ENCODE results near the gene VSTM2L.

VSTM2L gene

DNA sequence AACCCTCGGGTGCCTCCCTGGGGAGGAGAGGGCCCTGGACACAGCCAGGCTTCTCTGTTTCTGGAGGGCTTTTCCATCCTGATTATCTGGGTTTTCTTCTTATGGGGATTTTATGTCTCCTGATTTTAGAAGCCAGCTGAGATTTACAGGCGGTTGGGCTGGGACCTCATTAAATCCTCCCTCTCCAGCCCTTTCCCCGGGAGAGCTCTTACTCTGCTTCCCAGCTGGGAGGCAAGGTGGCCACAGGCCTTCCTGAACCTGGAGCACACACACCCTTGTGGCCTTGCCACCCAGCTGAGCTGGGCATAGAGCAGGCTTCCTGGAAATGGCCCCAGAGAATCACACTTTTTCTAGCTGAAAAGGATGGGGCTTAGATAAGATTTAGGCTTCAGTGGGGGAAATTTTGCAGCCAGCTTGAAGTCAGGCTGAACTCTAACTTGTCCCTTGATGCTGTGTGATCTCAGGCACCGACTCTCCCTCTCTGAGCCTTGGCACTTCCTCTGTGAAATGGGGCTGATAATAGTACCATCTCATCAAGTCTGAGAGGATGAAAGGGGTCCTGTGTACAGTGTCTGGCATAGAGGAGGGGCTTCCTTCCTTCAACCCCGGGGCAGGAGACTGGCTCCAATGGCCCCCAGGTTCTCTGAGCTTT is 16.6 kb downstream of the VSTM2L start:
- ChIA-PET POLR2A (no interaction called here), CTCF (interaction anchor here (1.0 to 1.3 kb wide), 2 partner anchors 12 to 307 kb away, joined by 3 read pairs; no protein-coding TSS in a partner anchor)
- H3K4me3 ChIP-seq (ENCODE audit: low read depth, low read length): no peak overlapping the region
- TF ChIP-seq, protein P1, sequence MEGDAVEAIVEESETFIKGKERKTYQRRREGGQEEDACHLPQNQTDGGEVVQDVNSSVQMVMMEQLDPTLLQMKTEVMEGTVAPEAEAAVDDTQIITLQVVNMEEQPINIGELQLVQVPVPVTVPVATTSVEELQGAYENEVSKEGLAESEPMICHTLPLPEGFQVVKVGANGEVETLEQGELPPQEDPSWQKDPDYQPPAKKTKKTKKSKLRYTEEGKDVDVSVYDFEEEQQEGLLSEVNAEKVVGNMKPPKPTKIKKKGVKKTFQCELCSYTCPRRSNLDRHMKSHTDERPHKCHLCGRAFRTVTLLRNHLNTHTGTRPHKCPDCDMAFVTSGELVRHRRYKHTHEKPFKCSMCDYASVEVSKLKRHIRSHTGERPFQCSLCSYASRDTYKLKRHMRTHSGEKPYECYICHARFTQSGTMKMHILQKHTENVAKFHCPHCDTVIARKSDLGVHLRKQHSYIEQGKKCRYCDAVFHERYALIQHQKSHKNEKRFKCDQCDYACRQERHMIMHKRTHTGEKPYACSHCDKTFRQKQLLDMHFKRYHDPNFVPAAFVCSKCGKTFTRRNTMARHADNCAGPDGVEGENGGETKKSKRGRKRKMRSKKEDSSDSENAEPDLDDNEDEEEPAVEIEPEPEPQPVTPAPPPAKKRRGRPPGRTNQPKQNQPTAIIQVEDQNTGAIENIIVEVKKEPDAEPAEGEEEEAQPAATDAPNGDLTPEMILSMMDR (IDR thresholded peaks at IDR 0.05; ENCODE audit: insufficient read depth, low read length, missing control alignments): no peak
- DNase-seq (ENCODE audit: low read depth, low spot score): no peak

GRCh38 chr20:37920270-37920669 is 17.3 kb downstream of the VSTM2L start:
- no peak for DNase-seq (ENCODE audit: low read depth, low spot score)
- no peak overlapping the region for H3K4me3 ChIP-seq (ENCODE audit: low read depth, low read length)
- TF ChIP-seq, protein P1 (IDR thresholded peaks at IDR 0.05; ENCODE audit: insufficient read depth, low read length, missing control alignments): no peak
- CTCF ChIA-PET: interaction anchor here (0.7 to 1.3 kb wide), 2 partner anchors 12 to 306 kb away, joined by 3 to 4 read pairs; no protein-coding TSS in a partner anchor
- POLR2A ChIA-PET: no interaction called here

GRCh38 chr20:37920679-37921322 is 17.9 kb downstream of the VSTM2L start:
- POLR2A ChIA-PET: no interaction called here
- TF ChIP-seq, protein P1 (IDR thresholded peaks at IDR 0.05; ENCODE audit: insufficient read depth, low read length, missing control alignments): no peak
- CTCF ChIA-PET: interaction anchor here (0.7 kb wide), 1 partner anchor 13 kb away, joined by 4 read pairs; no protein-coding TSS in a partner anchor
- no peak for DNase-seq (ENCODE audit: low read depth, low spot score)
- no peak overlapping the region for H3K4me3 ChIP-seq (ENCODE audit: low read depth, low read length)

- ChIA-PET POLR2A (no interaction called here), CTCF (no interaction called here)
- H3K4me3 ChIP-seq (ENCODE audit: low read depth, low read length): no peak overlapping the region
- DNase-seq (ENCODE audit: low read depth, low spot score): no peak
- TF ChIP-seq, protein P1 (IDR thresholded peaks at IDR 0.05; ENCODE audit: insufficient read depth, low read length, missing control alignments): no peak
Measured at GRCh38 chr20:37921341-37921929, 18.5 kb downstream of the VSTM2L start.

DNA sequence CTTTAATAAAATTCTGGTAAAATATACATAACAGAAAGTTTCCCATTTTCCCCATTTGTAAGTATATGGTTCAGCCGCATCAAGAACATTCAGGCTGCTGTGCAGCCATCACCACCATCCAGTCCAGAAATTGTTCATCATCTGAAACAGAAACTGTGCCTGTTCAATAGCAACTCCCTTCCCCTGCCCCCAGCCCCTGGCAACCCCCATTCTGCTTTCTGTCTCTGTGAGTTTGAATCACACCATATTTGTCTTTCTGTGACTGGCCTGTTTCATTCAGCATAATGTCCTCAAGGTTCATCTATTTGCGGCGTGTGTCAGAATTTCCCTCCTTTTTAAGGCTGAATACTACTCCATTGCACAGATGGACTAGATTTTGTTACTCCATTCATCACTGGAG is 19.1 kb downstream of the VSTM2L start:
- ChIA-PET POLR2A (no interaction called here), CTCF (no interaction called here)

More for the DNA sequence above, 19.1 kb downstream of the VSTM2L start:
- no peak overlapping the region for H3K4me3 ChIP-seq (ENCODE audit: low read depth, low read length)
- TF ChIP-seq, protein P1 (IDR thresholded peaks at IDR 0.05; ENCODE audit: insufficient read depth, low read length, missing control alignments): no peak
- DNase-seq (ENCODE audit: low read depth, low spot score): no peak
